ENCODE data around the gene SUSD1.

The SUSD1 gene

DNA sequence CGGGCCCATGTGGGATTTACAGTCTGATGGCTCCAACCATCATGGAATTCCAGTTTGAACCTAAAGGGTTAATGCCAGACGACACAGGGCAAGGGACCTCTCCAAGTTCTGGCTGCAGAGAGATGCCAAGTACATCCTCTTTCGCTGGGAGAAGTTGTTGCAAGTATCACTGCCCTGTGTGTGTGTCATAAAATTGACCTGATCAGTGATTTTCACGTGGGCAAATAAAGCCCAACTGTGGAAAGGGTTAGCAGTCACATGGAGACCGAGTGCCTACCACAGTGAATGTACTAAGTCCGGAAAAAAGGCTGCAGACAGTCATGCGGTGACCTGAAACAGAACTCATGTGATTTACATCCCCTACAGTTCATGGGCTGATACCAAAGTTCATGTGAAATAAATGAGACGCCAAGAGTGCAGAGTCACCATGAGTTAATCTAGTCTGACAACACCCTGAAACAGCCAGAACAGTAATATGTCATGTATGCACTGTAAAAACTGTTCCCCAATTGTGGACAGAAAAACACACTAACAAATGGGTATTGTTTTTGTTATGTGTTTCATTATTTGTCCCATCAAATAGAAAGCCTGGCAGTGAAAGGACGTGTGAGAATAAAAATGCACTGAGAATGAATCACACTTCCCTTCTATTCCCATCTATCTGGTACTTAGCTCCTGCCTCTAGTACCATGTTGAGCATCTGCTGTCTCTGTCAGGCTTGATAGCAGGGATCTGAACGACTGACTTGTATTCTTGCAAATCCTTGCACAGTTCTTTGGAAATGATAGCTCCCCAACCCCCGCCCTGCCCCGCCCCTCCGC, 115.7 kb downstream of the SUSD1 start:
- peak; percentile 65 for DNase-seq (ENCODE audit: low read depth, low spot score)
- TF ChIP-seq, protein P1, sequence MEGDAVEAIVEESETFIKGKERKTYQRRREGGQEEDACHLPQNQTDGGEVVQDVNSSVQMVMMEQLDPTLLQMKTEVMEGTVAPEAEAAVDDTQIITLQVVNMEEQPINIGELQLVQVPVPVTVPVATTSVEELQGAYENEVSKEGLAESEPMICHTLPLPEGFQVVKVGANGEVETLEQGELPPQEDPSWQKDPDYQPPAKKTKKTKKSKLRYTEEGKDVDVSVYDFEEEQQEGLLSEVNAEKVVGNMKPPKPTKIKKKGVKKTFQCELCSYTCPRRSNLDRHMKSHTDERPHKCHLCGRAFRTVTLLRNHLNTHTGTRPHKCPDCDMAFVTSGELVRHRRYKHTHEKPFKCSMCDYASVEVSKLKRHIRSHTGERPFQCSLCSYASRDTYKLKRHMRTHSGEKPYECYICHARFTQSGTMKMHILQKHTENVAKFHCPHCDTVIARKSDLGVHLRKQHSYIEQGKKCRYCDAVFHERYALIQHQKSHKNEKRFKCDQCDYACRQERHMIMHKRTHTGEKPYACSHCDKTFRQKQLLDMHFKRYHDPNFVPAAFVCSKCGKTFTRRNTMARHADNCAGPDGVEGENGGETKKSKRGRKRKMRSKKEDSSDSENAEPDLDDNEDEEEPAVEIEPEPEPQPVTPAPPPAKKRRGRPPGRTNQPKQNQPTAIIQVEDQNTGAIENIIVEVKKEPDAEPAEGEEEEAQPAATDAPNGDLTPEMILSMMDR (IDR thresholded peaks at IDR 0.05; ENCODE audit: low read depth, low read length) = no peak
- in situ Hi-C loops (cut with HindIII; ENCODE audit: low sequenced_read_pairs) = no loop called here
- H3K4me3 ChIP-seq (ENCODE audit: low read depth, low read length) = no peak overlapping the region

DNA sequence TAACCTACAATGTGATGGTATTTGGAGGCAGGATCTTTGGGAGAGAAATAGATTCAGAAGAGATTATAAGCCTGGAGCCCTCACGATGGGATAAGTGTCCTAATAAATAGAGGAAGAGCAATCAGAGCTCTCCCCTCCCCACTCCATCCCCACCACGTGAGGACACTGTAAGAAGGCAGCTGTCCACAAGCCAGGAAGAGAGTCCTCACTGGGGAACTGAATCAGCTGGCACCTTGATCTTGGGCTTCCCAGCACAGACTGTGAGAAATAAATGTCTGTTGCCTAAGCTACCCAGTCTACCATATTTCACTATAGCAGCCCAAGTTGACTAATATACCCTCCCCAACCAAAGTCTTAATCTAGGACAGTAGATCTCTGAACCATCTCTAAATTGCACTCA, 118.1 kb downstream of the SUSD1 start:
- no peak overlapping the region for H3K4me3 ChIP-seq (ENCODE audit: low read depth, low read length)
- in situ Hi-C loops (cut with HindIII; ENCODE audit: low sequenced_read_pairs) = no loop called here
- TF ChIP-seq, protein P1 (IDR thresholded peaks at IDR 0.05; ENCODE audit: low read depth, low read length) = no peak
- DNase-seq (ENCODE audit: low read depth, low spot score) = no peak

DNA sequence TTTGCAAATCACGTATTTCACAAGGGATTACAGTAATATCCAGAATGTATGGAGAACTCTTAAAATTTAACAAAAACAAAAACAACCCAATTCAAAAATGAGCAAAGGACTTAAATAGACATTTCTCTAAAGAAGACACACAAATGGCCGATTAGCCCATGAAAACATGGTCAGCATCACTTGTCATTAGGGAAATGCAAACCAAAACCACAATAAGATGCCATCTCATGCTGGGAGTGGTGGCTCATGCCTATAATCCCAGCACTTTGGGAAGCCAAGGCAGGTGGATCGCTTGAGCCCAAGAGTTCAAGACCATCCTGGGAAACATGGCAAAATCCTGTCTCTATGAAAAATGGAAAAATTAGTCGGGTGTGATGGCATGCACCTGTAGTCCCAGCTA, 120.2 kb downstream of the SUSD1 start:
- TF ChIP-seq, protein P1 (IDR thresholded peaks at IDR 0.05; ENCODE audit: low read depth, low read length) = no peak
- no peak for DNase-seq (ENCODE audit: low read depth, low spot score)
- in situ Hi-C loops (cut with HindIII; ENCODE audit: low sequenced_read_pairs) = no loop called here
- H3K4me3 ChIP-seq (ENCODE audit: low read depth, low read length) = no peak overlapping the region

DNA sequence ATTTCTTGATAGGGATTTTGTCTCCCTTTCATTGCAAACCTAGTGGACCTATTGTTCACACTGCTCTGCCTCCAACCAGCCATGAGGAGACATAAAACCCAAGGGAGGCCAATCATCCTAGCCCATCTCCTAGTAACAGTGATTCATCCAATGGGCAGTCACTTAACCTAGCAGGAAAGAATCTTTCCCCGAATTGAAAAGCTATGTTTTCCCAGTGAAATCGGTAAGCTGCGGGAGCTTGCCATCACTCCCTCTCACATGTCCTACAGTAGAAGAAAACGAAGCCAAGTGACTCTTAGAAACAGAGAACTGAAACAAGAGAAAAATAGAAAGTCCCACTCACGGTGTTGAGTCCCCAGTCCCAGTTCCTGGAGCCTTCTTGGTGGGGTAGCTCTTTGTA, 123.3 kb downstream of the SUSD1 start:
- TF ChIP-seq, protein P1 (IDR thresholded peaks at IDR 0.05; ENCODE audit: low read depth, low read length) = no peak
- in situ Hi-C loops (cut with HindIII; ENCODE audit: low sequenced_read_pairs) = no loop called here
- no peak for DNase-seq (ENCODE audit: low read depth, low spot score)

DNA sequence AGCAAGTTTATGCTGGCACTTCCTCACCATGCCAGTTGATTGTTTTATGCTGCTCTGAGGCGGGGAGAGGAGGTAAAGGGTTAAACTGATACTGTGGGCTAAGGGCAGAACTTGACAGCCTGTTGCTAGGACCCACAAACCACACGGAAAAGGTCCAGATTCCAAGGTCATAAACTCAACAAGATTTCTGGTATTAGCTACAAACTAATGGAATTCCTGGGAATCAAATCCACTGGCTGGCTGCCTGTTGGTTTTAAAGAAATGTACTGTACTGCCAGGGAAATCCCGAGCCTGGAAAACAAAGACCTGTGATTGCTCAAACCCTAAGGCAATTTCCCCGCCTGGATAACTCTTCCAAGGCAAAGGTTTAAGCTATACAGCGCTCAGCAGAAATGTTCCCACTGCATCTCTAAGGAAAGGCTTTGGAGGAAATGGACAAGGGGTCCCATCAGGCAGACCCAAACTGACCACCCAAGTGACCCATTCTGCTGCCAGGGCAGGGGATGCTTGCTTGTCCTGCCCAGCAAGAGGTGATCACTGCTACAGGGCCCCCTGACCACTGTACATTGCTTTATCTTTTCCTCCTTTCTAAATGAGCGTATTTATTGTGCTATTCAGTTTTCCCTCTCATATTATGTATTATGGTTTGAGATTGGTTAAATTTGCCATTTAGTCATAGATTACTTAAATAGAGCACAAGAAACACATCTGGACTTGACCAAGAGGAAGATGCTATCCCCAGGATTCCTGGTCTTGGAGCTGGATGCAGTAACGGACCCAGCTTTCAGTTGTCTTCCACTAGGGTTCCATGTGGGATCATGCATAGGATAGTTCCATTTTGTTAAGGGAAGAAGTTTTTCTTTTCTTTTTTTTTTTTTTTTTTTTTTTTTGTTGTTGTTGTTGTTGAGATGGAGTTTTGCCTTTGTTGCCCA, 124.3 kb downstream of the SUSD1 start:
- H3K4me3 ChIP-seq (ENCODE audit: low read depth, low read length) = no peak overlapping the region
- in situ Hi-C loops (cut with HindIII; ENCODE audit: low sequenced_read_pairs) = no loop called here
- peak; percentile 95 for DNase-seq (ENCODE audit: low read depth, low spot score)
- TF ChIP-seq, protein P1 (IDR thresholded peaks at IDR 0.05; ENCODE audit: low read depth, low read length) = no peak

More for the DNA sequence above, 123.3 kb downstream of the SUSD1 start:
- no peak overlapping the region for H3K4me3 ChIP-seq (ENCODE audit: low read depth, low read length)

DNA sequence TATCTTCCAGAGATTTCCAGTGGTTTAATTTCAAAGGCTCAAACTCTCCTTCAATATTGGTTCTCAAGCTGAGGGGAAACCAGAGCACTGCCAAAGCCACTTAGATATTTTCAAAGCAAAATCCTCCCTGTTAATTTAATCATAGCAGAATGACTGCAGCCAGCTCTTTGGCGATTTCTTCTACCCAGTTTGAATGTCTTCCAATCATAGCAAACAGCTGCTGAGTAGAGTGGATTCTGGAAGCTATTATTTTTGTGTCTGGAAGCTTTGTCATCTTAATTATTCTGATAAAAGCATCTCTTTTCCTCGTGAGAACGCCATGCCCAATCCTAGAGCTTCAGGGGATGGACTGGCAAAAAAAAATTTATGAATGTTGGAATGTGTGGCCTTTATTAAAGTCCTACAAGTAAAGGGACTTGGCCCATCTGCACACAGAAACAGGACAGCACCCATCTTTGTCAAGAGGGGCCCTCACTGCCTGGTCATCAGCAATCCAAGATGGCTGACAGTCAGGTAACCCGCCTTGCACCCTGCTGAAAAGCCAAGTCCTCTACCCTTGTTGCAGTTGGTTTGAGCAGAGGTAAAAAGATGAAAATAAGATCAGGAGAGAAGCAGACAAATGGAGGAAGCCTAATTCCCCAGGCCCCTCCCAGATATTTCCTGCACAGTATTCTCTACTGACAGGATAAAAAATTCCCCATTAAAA, 125.1 kb downstream of the SUSD1 start:
- DNase-seq (ENCODE audit: low read depth, low spot score) = peak; percentile 68
- H3K4me3 ChIP-seq (ENCODE audit: low read depth, low read length) = no peak overlapping the region
- in situ Hi-C loops (cut with HindIII; ENCODE audit: low sequenced_read_pairs) = no loop called here
- TF ChIP-seq, protein P1 (IDR thresholded peaks at IDR 0.05; ENCODE audit: low read depth, low read length) = no peak
